ENCODE results near the gene LRP11. TPM values are rescaled to one million over a fixed set of nuclear protein-coding genes. Genes with fewer than 3 reads are reported as not detected.

The LRP11 gene
- total and polyA plus RNA-seq, 2 of the 13 experiments (the other 11 are each of a cell fraction or from before 2014, with no cell fraction given): 32.4 to 48.9 TPM

DNA sequence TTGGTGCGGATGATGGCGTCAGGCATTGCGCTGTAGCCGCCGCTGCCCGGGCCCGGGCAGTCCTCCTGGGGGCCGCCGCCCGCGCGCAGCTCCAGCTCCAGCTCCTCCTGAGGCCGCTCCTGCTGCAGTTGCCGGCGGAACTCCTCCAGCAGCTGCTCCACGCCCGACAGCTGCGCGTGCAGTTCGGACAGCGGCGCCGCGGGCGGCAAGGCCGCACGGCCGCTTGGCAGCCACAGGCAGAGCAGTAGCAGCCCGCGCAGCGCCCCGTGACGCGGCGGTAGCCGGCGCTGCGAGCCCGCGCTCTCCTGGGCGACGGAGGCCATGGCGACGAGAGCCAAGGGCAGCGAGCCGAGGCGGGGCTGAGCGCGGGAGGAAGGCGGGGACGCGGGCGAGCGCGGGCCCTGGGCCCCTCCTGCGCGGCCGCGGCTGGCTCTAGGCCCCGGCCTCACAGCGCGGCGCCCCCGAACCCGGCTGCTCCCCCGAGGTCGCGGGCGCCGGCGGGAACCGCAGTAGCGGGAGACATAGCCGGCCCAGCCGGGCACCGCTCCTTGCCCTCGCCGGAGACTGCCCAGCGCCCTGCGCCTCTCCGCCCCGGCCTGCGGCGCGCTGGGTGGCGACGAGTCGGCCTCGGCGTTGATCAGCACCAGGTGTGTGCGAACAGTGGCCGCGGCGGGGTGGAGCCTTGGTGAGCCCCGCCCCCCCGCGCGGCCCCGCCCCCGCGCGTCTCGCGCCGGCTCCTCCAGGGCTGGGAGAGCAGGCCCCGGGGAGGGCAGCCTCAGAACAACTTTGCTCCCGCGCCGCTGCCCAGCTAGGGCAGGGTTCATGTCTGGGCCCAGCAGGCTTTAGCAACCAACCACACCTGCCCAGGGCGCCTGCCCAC is at the start of gene LRP11 (continued):
- TF ChIP-seq, protein P1, sequence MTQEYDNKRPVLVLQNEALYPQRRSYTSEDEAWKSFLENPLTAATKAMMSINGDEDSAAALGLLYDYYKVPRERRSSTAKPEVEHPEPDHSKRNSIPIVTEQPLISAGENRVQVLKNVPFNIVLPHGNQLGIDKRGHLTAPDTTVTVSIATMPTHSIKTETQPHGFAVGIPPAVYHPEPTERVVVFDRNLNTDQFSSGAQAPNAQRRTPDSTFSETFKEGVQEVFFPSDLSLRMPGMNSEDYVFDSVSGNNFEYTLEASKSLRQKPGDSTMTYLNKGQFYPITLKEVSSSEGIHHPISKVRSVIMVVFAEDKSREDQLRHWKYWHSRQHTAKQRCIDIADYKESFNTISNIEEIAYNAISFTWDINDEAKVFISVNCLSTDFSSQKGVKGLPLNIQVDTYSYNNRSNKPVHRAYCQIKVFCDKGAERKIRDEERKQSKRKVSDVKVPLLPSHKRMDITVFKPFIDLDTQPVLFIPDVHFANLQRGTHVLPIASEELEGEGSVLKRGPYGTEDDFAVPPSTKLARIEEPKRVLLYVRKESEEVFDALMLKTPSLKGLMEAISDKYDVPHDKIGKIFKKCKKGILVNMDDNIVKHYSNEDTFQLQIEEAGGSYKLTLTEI (CRISPR knock-in tag; conservative IDR thresholded peaks at IDR 0.05): no peak
- TF ChIP-seq FOXA1 (IDR thresholded peaks at IDR 0.05) (no peak), FOXA1 (CRISPR knock-in tag; IDR thresholded peaks at IDR 0.05) (peak; percentile 11), POGZ (CRISPR knock-in tag; IDR thresholded peaks at IDR 0.05) (no peak), ZHX1 (CRISPR knock-in tag; IDR thresholded peaks at IDR 0.05; ENCODE audit: low read depth) (no peak), ZNF850 (CRISPR knock-in tag; conservative IDR thresholded peaks at IDR 0.05) (no peak), DPF2 (CRISPR knock-in tag; IDR thresholded peaks at IDR 0.05; ENCODE audit: borderline replicate concordance, low read depth) (no peak), KLF9 (CRISPR knock-in tag; IDR thresholded peaks at IDR 0.05; ENCODE audit: low read depth) (no peak), NAIF1 (CRISPR knock-in tag; IDR thresholded peaks at IDR 0.05; ENCODE audit: borderline replicate concordance) (no peak), ZNF329 (CRISPR knock-in tag; IDR thresholded peaks at IDR 0.05; ENCODE audit: low read depth) (peak; percentile 86; the same call in 1 of the 2 replicates), TARDBP (CRISPR knock-in tag; IDR thresholded peaks at IDR 0.05) (no peak; the same call in 1 of the 2 replicates), REL (CRISPR knock-in tag; conservative IDR thresholded peaks at IDR 0.05) (peak; percentile 72; the same call in 1 of the 2 replicates), HIVEP1 (CRISPR knock-in tag; IDR thresholded peaks at IDR 0.05) (no peak), ZNF776 (CRISPR knock-in tag; IDR thresholded peaks at IDR 0.05) (peak; percentile 46; the same call in 1 of the 2 replicates), SMC3 (IDR thresholded peaks at IDR 0.05; ENCODE audit: low read length) (no peak; the same call in 1 of the 2 replicates), YEATS4 (CRISPR knock-in tag; IDR thresholded peaks at IDR 0.05; ENCODE audit: borderline replicate concordance) (peak; percentile 94), MEIS1 (CRISPR knock-in tag; IDR thresholded peaks at IDR 0.05; ENCODE audit: borderline replicate concordance) (no peak), ZBTB21 (CRISPR knock-in tag; IDR thresholded peaks at IDR 0.05) (no peak), TP53 (CRISPR knock-in tag; conservative IDR thresholded peaks at IDR 0.05) (no peak), ZNF569 (CRISPR knock-in tag; IDR thresholded peaks at IDR 0.05; ENCODE audit: borderline replicate concordance) (no peak), ZNF543 (CRISPR knock-in tag; IDR thresholded peaks at IDR 0.05) (no peak), MXI1 (IDR thresholded peaks at IDR 0.05; ENCODE audit: borderline replicate concordance, low read depth, low read length) (peak; percentile 82; the same call in 1 of the 3 replicates), NFATC3 (CRISPR knock-in tag; IDR thresholded peaks at IDR 0.05) (no peak)
- TF ChIP-seq, protein P2, sequence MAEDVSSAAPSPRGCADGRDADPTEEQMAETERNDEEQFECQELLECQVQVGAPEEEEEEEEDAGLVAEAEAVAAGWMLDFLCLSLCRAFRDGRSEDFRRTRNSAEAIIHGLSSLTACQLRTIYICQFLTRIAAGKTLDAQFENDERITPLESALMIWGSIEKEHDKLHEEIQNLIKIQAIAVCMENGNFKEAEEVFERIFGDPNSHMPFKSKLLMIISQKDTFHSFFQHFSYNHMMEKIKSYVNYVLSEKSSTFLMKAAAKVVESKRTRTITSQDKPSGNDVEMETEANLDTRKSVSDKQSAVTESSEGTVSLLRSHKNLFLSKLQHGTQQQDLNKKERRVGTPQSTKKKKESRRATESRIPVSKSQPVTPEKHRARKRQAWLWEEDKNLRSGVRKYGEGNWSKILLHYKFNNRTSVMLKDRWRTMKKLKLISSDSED (CRISPR knock-in tag; IDR thresholded peaks at IDR 0.05): peak; percentile 86; the same call in 1 of the 2 replicates
- TF ChIP-seq, protein P3, sequence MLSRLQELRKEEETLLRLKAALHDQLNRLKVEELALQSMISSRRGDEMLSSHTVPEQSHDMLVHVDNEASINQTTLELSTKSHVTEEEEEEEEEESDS (CRISPR knock-in tag; IDR thresholded peaks at IDR 0.05; ENCODE audit: borderline replicate concordance): no peak
